Spleen (tissue), 7 donors: ENCODE measurements around the gene PSME3IP1.

Experiments used
- CTCF ChIP-seq, 11 experiments: fragments of 200-600 bp in 7 of 11; fragments of 450-650 bp in 4 of 11; sonication (generic) in 4 of 11; IDR thresholded peaks in 8 of 11; conservative IDR thresholded peaks in 3 of 11; 1 replicate in 7 of 11; 2 replicates in 4 of 11; pipeline versions ENCODE4 v1.4.0 to v1.8.0; 2016 to 2021; ENCODE audit warnings: antibody characterized with exemption in 11 of 11, inconsistent platforms in 4 of 11, mild to moderate bottlenecking in 1 of 11
- POLR2A ChIP-seq, 3 donors: fragments of 450-650 bp; IDR thresholded peaks; one replicate each; pipeline ENCODE4 v1.5.1; 2017; ENCODE audit warnings: antibody characterized with exemption in 3 of 3, mild to moderate bottlenecking in 1 of 3
- POLR2AphosphoS5 ChIP-seq, 3 donors: sonication (generic); formaldehyde crosslinking; IDR thresholded peaks; one replicate each; pipeline ENCODE4 v1.5.1; 2017; ENCODE audit warnings: antibody characterized with exemption in 3 of 3
- donor health status: DM: no; HTN: no; CAD: no; lungs with moderate emphysema.
- donor health status: DM: no; HTN: no; CAD: no.
- donor health status: DM: no; HTN: no; CAD: no.

GRCh38 chr16:57131351-57131970 is 54.4 kb downstream of the PSME3IP1 start:
- TF ChIP-seq CTCF (IDR thresholded peaks at IDR 0.05 in 8 of 11, conservative IDR thresholded peaks at IDR 0.05 in 3 of 11) (no peak), POLR2A (IDR thresholded peaks at IDR 0.05) (no peak), POLR2AphosphoS5 (IDR thresholded peaks at IDR 0.05) (no peak)
